ENCODE measurements around the gene TMEM131. TPM values are rescaled to one million over a fixed set of nuclear protein-coding genes. Genes with fewer than 3 reads are reported as not detected.

Gene TMEM131
- total RNA-seq, 1 donor from 2014 or later, result 43.9 TPM

- peak overlapping the region; percentile 6 for H3K27ac Mint-ChIP-seq (ENCODE audit: unreplicated experiment)
These were observed 248.5 kb downstream of the TMEM131 start for GRCh38 chr2:97747285-97747684.

GRCh38 chr2:97745474-97746174 is 250.1 kb downstream of the TMEM131 start:
- Mint-ChIP-seq H3K36me3 (ENCODE audit: low read depth) (peaks cover 19% of the 10 kb centered on the region), H3K27me3 (ENCODE audit: low read depth) (peaks cover 3% of the 10 kb centered on the region), H3K4me3 (no peak overlapping the region), H3K9me3 (no peaks in the 10 kb centered on the region), H3K27ac (ENCODE audit: unreplicated experiment) (no peak overlapping the region), H3K4me1 (peaks cover 27% of the 10 kb centered on the region)
- DNase-seq (ENCODE audit: low read depth, low spot score), result no peak
- TF ChIP-seq CTCF (conservative IDR thresholded peaks at IDR 0.05), result no peak

More at GRCh38 chr2:97747285-97747684, 248.5 kb downstream of the TMEM131 start:
- Mint-ChIP-seq H3K27me3 (ENCODE audit: low read depth) (no peaks in the 10 kb centered on the region), H3K36me3 (ENCODE audit: low read depth) (peaks cover 15% of the 10 kb centered on the region), H3K4me1 (peaks cover 27% of the 10 kb centered on the region), H3K9me3 (no peaks in the 10 kb centered on the region), H3K4me3 (no peak overlapping the region)
- DNase-seq (ENCODE audit: low read depth, low spot score), result no peak
- no peak for TF ChIP-seq CTCF (conservative IDR thresholded peaks at IDR 0.05)

- Mint-ChIP-seq H3K27me3 (ENCODE audit: low read depth) (peaks cover 3% of the 10 kb centered on the region), H3K27ac (ENCODE audit: unreplicated experiment) (no peak overlapping the region), H3K9me3 (no peaks in the 10 kb centered on the region), H3K36me3 (ENCODE audit: low read depth) (peaks cover 19% of the 10 kb centered on the region), H3K4me3 (no peak overlapping the region), H3K4me1 (peaks cover 25% of the 10 kb centered on the region)
- TF ChIP-seq CTCF (conservative IDR thresholded peaks at IDR 0.05), result no peak
- no peak for DNase-seq (ENCODE audit: low read depth, low spot score)
These were observed 251.8 kb downstream of the TMEM131 start for GRCh38 chr2:97743913-97744312.

- peaks cover 17% of the 10 kb centered on the region for H3K4me1 Mint-ChIP-seq
- no peak for TF ChIP-seq CTCF (conservative IDR thresholded peaks at IDR 0.05)
- no peak overlapping the region for H3K4me3 Mint-ChIP-seq
- DNase-seq (ENCODE audit: low read depth, low spot score), result no peak
- peaks cover 17% of the 10 kb centered on the region for H3K36me3 Mint-ChIP-seq (ENCODE audit: low read depth)
- no peak overlapping the region for H3K27ac Mint-ChIP-seq (ENCODE audit: unreplicated experiment)
- H3K27me3 Mint-ChIP-seq (ENCODE audit: low read depth), result peaks cover 3% of the 10 kb centered on the region
- H3K9me3 Mint-ChIP-seq, result no peaks in the 10 kb centered on the region
These were observed 253.3 kb downstream of the TMEM131 start for GRCh38 chr2:97742381-97742847.

DNA sequence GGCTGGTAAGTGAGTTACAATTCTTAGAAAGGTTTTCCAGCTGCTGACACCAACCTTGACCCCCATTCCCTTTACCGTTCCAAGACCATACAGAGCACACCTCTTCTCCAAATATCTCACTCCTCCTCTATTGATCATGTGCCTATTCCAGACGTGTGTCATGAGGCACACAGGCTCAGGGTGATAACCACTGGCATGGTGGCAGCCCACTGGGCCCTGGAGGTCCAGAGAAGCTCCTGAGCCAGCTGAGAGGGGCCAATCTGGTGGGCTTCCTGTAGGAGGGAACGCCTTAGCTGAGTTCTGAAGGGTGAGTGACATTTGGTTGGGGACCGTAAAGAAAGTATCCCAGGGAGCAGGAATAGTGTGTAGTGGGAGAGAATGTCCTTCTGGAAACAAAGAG is 254.1 kb downstream of the TMEM131 start:
- no peak overlapping the region for H3K4me3 Mint-ChIP-seq
- TF ChIP-seq CTCF (conservative IDR thresholded peaks at IDR 0.05), result no peak
- no peaks in the 10 kb centered on the region for H3K9me3 Mint-ChIP-seq
- no peak for DNase-seq (ENCODE audit: low read depth, low spot score)
- peaks cover 12% of the 10 kb centered on the region for H3K4me1 Mint-ChIP-seq
- peak overlapping the region; percentile 66 for H3K27ac Mint-ChIP-seq (ENCODE audit: unreplicated experiment)
- peaks cover 14% of the 10 kb centered on the region for H3K36me3 Mint-ChIP-seq (ENCODE audit: low read depth)
- peaks cover 3% of the 10 kb centered on the region for H3K27me3 Mint-ChIP-seq (ENCODE audit: low read depth)

All from neural crest cell (in vitro differentiated cells).